GM12892 (cell line): Measurements from ENCODE around the gene ATP6V0B.

Source experiments
- POLR2AphosphoS5 ChIP-seq: IDR thresholded peaks from 2 replicates; pipeline ENCODE4 v1.6.1; 2011; ENCODE audit warnings: low read depth, low read length, control low read depth
- TAF1 ChIP-seq: IDR thresholded peaks from 2 replicates; pipeline ENCODE4 v1.6.1; 2011; ENCODE audit warnings: low read depth, mild to moderate bottlenecking, control low read depth, low read length, borderline replicate concordance

- TF ChIP-seq TAF1 (no peak), POLR2AphosphoS5 (peak; percentile 50; the same call in 1 of the 2 replicates)
Observed at GRCh38 chr1:43978551-43979260, 3.9 kb downstream of the ATP6V0B start, which contains the start of gene B4GALT2.
